Muscle of leg (tissue), 11 donors: Measurements from ENCODE around the gene BNC2. TPM values are rescaled to one million over a fixed set of nuclear protein-coding genes. Genes with fewer than 3 reads are reported as not detected.

Experiments used
- DNase-seq: peaks from one replicate; pipeline ENCODE4 v3.0.0; 2013
- H3K27ac ChIP-seq: one replicate; pipeline ENCODE4 v1.5.1; 2013; ENCODE audit warnings: mild to moderate bottlenecking, low read length, control low read depth
- H3K27me3 ChIP-seq: one replicate; pipeline ENCODE4 v1.6.1; 2013; ENCODE audit warnings: low read length; ENCODE audit not compliant: control insufficient read depth, insufficient read depth
- H3K36me3 ChIP-seq: one replicate; pipeline ENCODE4 v1.6.1; 2013; ENCODE audit warnings: low read length; ENCODE audit not compliant: control insufficient read depth, insufficient read depth
- H3K4me1 ChIP-seq: one replicate; pipeline ENCODE4 v1.6.1; 2013; ENCODE audit warnings: low read length; ENCODE audit not compliant: control insufficient read depth, insufficient read depth
- H3K4me3 ChIP-seq: one replicate; pipeline ENCODE4 v1.5.1; 2013; ENCODE audit warnings: low read length, control low read depth
- H3K9me3 ChIP-seq: replicated peaks from 2 replicates; pipeline ENCODE4 v1.6.1; 2013; ENCODE audit warnings: low read depth, low read length; ENCODE audit not compliant: control insufficient read depth
- WGBS: methylation state at CpG from one replicate; pipeline ENCODE4 v1.1.5; 2013; ENCODE audit warnings: missing lambda C conversion rate; ENCODE audit not compliant: insufficient coverage; 5-methylcytosine and 5-hydroxymethylcytosine counted together
- polyA plus RNA-seq, 8 donors: library from polyadenylated mRNA; unstranded; fragments of 120-200 nt; gene quantifications; one replicate each; pipeline versions ENCODE4 v1.2.1 to v1.2.3, GENCODE V29; 2013; ENCODE audit warnings: inconsistent platforms in 1 of 8, low replicate concordance in 1 of 8; ENCODE audit not compliant: insufficient read length in 8 of 8, insufficient read depth in 1 of 8
- total RNA-seq: library from RNA; stranded (reverse); fragments of 120-200 nt; gene quantifications from one replicate; pipeline ENCODE4 v1.2.4, GENCODE V29; 2013

Gene BNC2
- total and polyA plus RNA-seq, 9 donors, result 4.7 to 24.0 (median 7.6) TPM

- peaks cover 7% of the 10 kb centered on the region for H3K27me3 ChIP-seq
Observed at GRCh38 chr9:16869131-16869881, 1.2 kb downstream of the BNC2 start.

DNA sequence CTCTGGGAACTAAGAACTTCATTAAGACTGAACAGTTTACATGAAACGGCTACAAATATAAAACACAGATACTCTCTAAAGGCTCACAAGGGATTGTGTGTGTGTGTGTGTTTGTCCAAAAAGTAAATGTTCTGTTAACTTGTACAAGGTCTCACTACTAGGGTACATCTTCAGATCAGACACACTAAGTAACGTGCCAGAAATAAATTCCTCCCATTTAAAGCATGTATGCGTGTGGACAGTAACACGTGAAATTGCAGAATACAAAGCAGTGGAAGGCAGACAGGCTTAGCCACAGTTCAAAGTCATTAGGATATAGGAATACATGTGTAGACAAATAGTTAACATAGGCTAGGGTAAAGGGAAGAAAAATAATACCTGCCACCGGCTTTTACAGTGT lies 1.8 kb downstream of the BNC2 start:
- no CpG with 5 or more reads among the region's 5 CpGs for WGBS
- Histone ChIP-seq H3K9me3 (no peaks in the 10 kb centered on the region), H3K4me1 (peaks cover 11% of the 10 kb centered on the region), H3K36me3 (no peaks in the 10 kb centered on the region), H3K27ac (peak overlapping the region; percentile 38), H3K4me3 (peak overlapping the region; percentile 74), H3K27me3 (peaks cover 7% of the 10 kb centered on the region)
- DNase-seq, result peak; percentile 51

More at GRCh38 chr9:16869131-16869881, 1.2 kb downstream of the BNC2 start:
- peak overlapping the region; percentile 74 for H3K4me3 ChIP-seq
- peaks cover 10% of the 10 kb centered on the region for H3K4me1 ChIP-seq
- no peaks in the 10 kb centered on the region for H3K36me3 ChIP-seq
- no peaks in the 10 kb centered on the region for H3K9me3 ChIP-seq
- peak overlapping the region; percentile 70 for H3K27ac ChIP-seq
- WGBS, result 0% methylated on average over 11 of the region's 21 CpGs
- DNase-seq, result peak; percentile 80

GRCh38 chr9:16867576-16868311 lies 2.7 kb downstream of the BNC2 start:
- peak overlapping the region; percentile 43 for H3K27ac ChIP-seq
- H3K4me3 ChIP-seq, result no peak overlapping the region
- H3K4me1 ChIP-seq, result peaks cover 11% of the 10 kb centered on the region
- H3K36me3 ChIP-seq, result no peaks in the 10 kb centered on the region
- DNase-seq, result peak; percentile 68
- H3K9me3 ChIP-seq, result no peaks in the 10 kb centered on the region
- peaks cover 7% of the 10 kb centered on the region for H3K27me3 ChIP-seq
- 7% methylated on average over 9 of the region's 10 CpGs for WGBS

GRCh38 chr9:16866587-16866986 lies 3.9 kb downstream of the BNC2 start:
- WGBS, result no CpG with 5 or more reads among the region's 2 CpGs
- H3K36me3 ChIP-seq, result no peaks in the 10 kb centered on the region
- H3K27me3 ChIP-seq, result peaks cover 7% of the 10 kb centered on the region
- H3K4me1 ChIP-seq, result peaks cover 9% of the 10 kb centered on the region
- H3K9me3 ChIP-seq, result no peaks in the 10 kb centered on the region
- no peak overlapping the region for H3K4me3 ChIP-seq
- peak; percentile 89 for DNase-seq
- H3K27ac ChIP-seq, result peak overlapping the region; percentile 43

DNA sequence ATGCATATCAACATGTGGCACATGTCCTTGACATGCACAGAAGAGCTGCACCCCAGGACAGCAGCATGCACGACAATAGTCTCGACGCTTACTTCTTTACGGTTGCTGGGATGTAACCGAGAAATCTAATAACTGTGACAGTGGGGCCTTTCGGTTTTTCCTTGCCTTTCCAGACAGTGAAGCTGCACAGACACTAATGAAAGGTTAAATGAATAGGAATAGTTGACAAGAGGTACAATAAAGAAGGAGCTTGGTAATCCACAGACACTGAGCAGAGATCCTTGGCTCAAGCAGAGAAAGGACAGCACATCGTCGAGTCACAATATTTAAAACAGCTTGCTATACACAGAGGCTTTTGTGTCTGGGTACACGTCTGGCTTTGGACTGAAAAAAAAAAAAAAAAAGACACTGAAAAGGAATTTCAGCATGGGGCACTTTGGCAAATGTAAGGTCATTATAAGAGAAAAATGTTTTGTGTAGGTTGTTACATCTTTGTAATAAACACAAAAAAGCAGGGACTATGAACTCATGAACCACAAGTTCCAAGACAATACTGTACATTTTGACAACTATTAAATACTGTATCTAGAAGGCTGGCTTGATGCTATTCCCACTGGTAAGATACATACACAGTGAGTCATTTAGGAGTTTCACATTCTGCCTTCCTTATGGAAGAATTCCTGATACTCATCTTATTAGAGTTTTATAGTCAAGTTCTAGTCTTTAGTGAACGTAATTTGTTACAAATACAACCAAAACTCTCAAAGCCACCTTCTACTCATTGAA lies 5.6 kb downstream of the BNC2 start:
- Histone ChIP-seq H3K27me3 (peaks cover 5% of the 10 kb centered on the region), H3K4me3 (no peak overlapping the region), H3K9me3 (no peaks in the 10 kb centered on the region), H3K4me1 (peaks cover 9% of the 10 kb centered on the region), H3K36me3 (no peaks in the 10 kb centered on the region), H3K27ac (peak overlapping the region; percentile 59)
- peak; percentile 71 for DNase-seq
- WGBS, result 52% methylated on average over 5 of the region's 10 CpGs

DNA sequence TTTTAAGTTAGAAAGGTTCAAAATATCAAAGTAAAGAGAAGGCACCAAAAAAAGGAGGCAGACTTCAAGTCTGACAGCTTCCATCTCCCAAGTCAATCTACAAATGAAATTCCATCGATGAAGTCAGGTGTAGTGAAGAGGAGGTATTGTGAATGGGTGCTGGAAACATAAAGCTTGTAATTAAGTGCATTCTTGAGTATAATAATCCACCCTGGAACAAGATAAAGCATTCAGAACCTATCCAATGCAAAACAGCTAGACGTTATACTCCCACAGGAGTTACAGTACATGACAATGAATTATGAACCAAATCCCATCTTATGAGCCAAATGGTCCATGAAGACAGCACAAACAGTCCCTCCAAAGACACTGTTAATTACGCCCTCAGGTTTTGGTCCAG lies 22.3 kb downstream of the BNC2 start:
- no peaks in the 10 kb centered on the region for H3K27me3 ChIP-seq
- no peak overlapping the region for H3K27ac ChIP-seq
- H3K9me3 ChIP-seq, result no peaks in the 10 kb centered on the region
- no CpG with 5 or more reads among the region's 3 CpGs for WGBS
- no peak for DNase-seq
- no peaks in the 10 kb centered on the region for H3K36me3 ChIP-seq
- H3K4me1 ChIP-seq, result no peaks in the 10 kb centered on the region
- H3K4me3 ChIP-seq, result no peak overlapping the region

- Histone ChIP-seq H3K4me1 (no peaks in the 10 kb centered on the region), H3K4me3 (no peak overlapping the region), H3K27ac (no peak overlapping the region), H3K9me3 (no peaks in the 10 kb centered on the region), H3K36me3 (no peaks in the 10 kb centered on the region), H3K27me3 (no peaks in the 10 kb centered on the region)
- DNase-seq, result no peak
- no CpG with 5 or more reads among the region's 3 CpGs for WGBS
Observed at GRCh38 chr9:16846986-16847385, 23.5 kb downstream of the BNC2 start.

- Histone ChIP-seq H3K27me3 (no peaks in the 10 kb centered on the region), H3K36me3 (no peaks in the 10 kb centered on the region), H3K9me3 (no peaks in the 10 kb centered on the region), H3K27ac (no peak overlapping the region), H3K4me1 (no peaks in the 10 kb centered on the region), H3K4me3 (no peak overlapping the region)
- no peak for DNase-seq
- WGBS, result 75% methylated on average over 4 of the region's 6 CpGs
Observed at GRCh38 chr9:16846367-16846766, 24.1 kb downstream of the BNC2 start.

- Histone ChIP-seq H3K9me3 (no peaks in the 10 kb centered on the region), H3K27me3 (no peaks in the 10 kb centered on the region), H3K4me3 (no peak overlapping the region), H3K4me1 (no peaks in the 10 kb centered on the region), H3K27ac (no peak overlapping the region), H3K36me3 (no peaks in the 10 kb centered on the region)
- no peak for DNase-seq
- WGBS, result no CpG with 5 or more reads among the region's 5 CpGs
Observed at GRCh38 chr9:16834817-16835216, 35.7 kb downstream of the BNC2 start.

DNA sequence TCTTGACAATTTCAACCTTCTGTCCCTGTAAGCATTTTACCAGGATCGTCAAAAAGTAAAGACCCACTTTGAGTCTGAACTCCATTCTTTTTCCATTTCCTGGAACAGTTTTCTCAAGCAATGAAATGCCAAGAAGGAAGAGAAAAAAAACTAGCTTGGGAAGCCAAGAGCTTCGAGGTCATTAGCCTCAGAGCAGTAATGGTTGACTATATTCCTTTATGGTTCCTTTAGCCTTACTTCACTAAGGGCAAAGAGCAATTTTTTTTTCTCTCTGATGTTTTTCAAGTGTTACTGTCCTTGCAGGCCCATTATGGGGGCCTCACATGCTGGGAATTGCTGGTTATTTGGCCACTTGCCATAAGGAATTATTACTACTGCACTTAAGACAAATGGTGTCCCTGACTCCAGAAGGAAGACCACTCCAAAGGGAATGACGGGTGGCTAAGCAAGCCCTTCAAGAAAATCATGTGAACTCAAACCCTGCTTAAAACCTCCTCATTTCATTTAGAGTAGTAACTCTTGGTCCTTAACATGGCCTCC lies 37.1 kb downstream of the BNC2 start:
- no peak overlapping the region for H3K27ac ChIP-seq
- peaks cover 7% of the 10 kb centered on the region for H3K4me1 ChIP-seq
- peak; percentile 37 for DNase-seq
- H3K36me3 ChIP-seq, result no peaks in the 10 kb centered on the region
- WGBS, result 63% methylated on average over 1 of the region's 3 CpGs
- H3K27me3 ChIP-seq, result no peaks in the 10 kb centered on the region
- no peaks in the 10 kb centered on the region for H3K9me3 ChIP-seq
- H3K4me3 ChIP-seq, result no peak overlapping the region
